ENCODE results near the gene CMTM4.
"Not testable (repeated sequence)": the region's sequence is repeated elsewhere in the genome, so short reads cannot be mapped to it uniquely, and the experiment has no call there.

The CMTM4 gene

GRCh38 chr16:66639091-66639885 is 57.3 kb downstream of the CMTM4 start:
- no peak for DNase-seq

GRCh38 chr16:66637806-66638205 is 58.7 kb downstream of the CMTM4 start:
- DNase-seq: no peak

- no peak for DNase-seq
These were observed 60.3 kb downstream of the CMTM4 start for GRCh38 chr16:66636199-66636598.

- DNase-seq: no peak
These were observed 61.1 kb downstream of the CMTM4 start for GRCh38 chr16:66635406-66635805.

GRCh38 chr16:66634527-66635196 is 61.9 kb downstream of the CMTM4 start:
- no peak for DNase-seq

GRCh38 chr16:66631558-66631957 is 65.0 kb downstream of the CMTM4 start:
- DNase-seq: not testable (repeated sequence)

- DNase-seq: not testable (repeated sequence)
These were observed 65.8 kb downstream of the CMTM4 start for GRCh38 chr16:66630561-66631260.

GRCh38 chr16:66629856-66630255 is 66.7 kb downstream of the CMTM4 start:
- no peak for DNase-seq

GRCh38 chr16:66627611-66628378 is 68.7 kb downstream of the CMTM4 start:
- not testable (repeated sequence) for DNase-seq

- DNase-seq: no peak
These were observed 72.8 kb downstream of the CMTM4 start for GRCh38 chr16:66623755-66624154.

- DNase-seq: no peak
These were observed 73.7 kb downstream of the CMTM4 start for GRCh38 chr16:66622863-66623262.

- DNase-seq: no peak
These were observed 74.6 kb downstream of the CMTM4 start for GRCh38 chr16:66621973-66622372.

GRCh38 chr16:66620429-66620795 is 76.1 kb downstream of the CMTM4 start:
- DNase-seq: no peak

GRCh38 chr16:66619534-66620428 is 76.8 kb downstream of the CMTM4 start:
- no peak for DNase-seq

- DNase-seq: no peak
These were observed 77.8 kb downstream of the CMTM4 start for GRCh38 chr16:66618588-66619375.

- no peak for DNase-seq
These were observed 78.8 kb downstream of the CMTM4 start for GRCh38 chr16:66617728-66618127.

- no peak for DNase-seq
These were observed 79.5 kb downstream of the CMTM4 start for GRCh38 chr16:66617010-66617434.

GRCh38 chr16:66616592-66616991 is 80.0 kb downstream of the CMTM4 start:
- no peak for DNase-seq

GRCh38 chr16:66616169-66616568 is 80.4 kb downstream of the CMTM4 start:
- no peak for DNase-seq

- DNase-seq: no peak
These were observed 82.3 kb downstream of the CMTM4 start for GRCh38 chr16:66614161-66614802.

- no peak for DNase-seq
These were observed 84.1 kb downstream of the CMTM4 start for GRCh38 chr16:66612422-66612821.

All from NCI-H2171 (cell line).